Amniotic epithelial cell (primary cell): ENCODE measurements around the gene SRD5A1.

Experiments used
- DNase-seq: peaks from one replicate; pipeline ENCODE4 v3.0.0-alpha.2; 2010; ENCODE audit warnings: low read depth

SRD5A1 gene

GRCh38 chr5:6632888-6633468 is at the start of gene SRD5A1, which contains the start of gene NSUN2:
Gene SRD5A1 (plus strand): TSS chr5:6633440. CDS start chr5:6633577, 137 bp downstream.
Gene NSUN2 (minus strand): TSS chr5:6633044. CDS start chr5:6632979, 65 bp downstream.
- peak; percentile 83 for DNase-seq

GRCh38 chr5:6584101-6584645 is 49.1 kb upstream of the SRD5A1 start:
- DNase-seq = no peak

GRCh38 chr5:6584727-6585126 is 48.5 kb upstream of the SRD5A1 start:
- no peak for DNase-seq

GRCh38 chr5:6585168-6585567 is 48.1 kb upstream of the SRD5A1 start:
- DNase-seq = no peak

GRCh38 chr5:6585939-6586646 is 47.1 kb upstream of the SRD5A1 start:
- DNase-seq = no peak

- no peak for DNase-seq
These were observed 46.6 kb upstream of the SRD5A1 start for GRCh38 chr5:6586647-6587042.

GRCh38 chr5:6587171-6587570 is 46.1 kb upstream of the SRD5A1 start:
- no peak for DNase-seq

GRCh38 chr5:6590581-6590980 is 42.7 kb upstream of the SRD5A1 start:
- DNase-seq = no peak

- DNase-seq = no peak
These were observed 41.5 kb upstream of the SRD5A1 start for GRCh38 chr5:6591671-6592288.

GRCh38 chr5:6592601-6593000 is 40.6 kb upstream of the SRD5A1 start:
- DNase-seq = peak; percentile 14

GRCh38 chr5:6593148-6594016 is 39.9 kb upstream of the SRD5A1 start:
- no peak for DNase-seq

- DNase-seq = no peak
These were observed 39.2 kb upstream of the SRD5A1 start for GRCh38 chr5:6594066-6594465.

GRCh38 chr5:6595405-6595804 is 37.8 kb upstream of the SRD5A1 start:
- no peak for DNase-seq

GRCh38 chr5:6596388-6596787 is 36.9 kb upstream of the SRD5A1 start:
- no peak for DNase-seq

GRCh38 chr5:6597557-6597956 is 35.7 kb upstream of the SRD5A1 start:
- no peak for DNase-seq

- DNase-seq = peak; percentile 4
These were observed 34.8 kb upstream of the SRD5A1 start for GRCh38 chr5:6598351-6598900.

- no peak for DNase-seq
These were observed 33.5 kb upstream of the SRD5A1 start for GRCh38 chr5:6599739-6600138.

GRCh38 chr5:6601271-6601670 is 32.0 kb upstream of the SRD5A1 start:
- no peak for DNase-seq

- no peak for DNase-seq
These were observed 31.4 kb upstream of the SRD5A1 start for GRCh38 chr5:6601816-6602215.

- DNase-seq = no peak
These were observed 30.8 kb upstream of the SRD5A1 start for GRCh38 chr5:6602441-6602840.

GRCh38 chr5:6603643-6604042 is 29.6 kb upstream of the SRD5A1 start:
- no peak for DNase-seq

GRCh38 chr5:6604341-6604740 is 28.9 kb upstream of the SRD5A1 start:
- DNase-seq = no peak
